ENCODE results near the gene TBCD. TPM values are rescaled to one million over a fixed set of nuclear protein-coding genes. Genes with fewer than 3 reads are reported as not detected.
A peak's percentile ranks its signal among the peaks of the same experiment; 100 is the strongest.
"Not testable (repeated sequence)": the region's sequence is repeated elsewhere in the genome, so short reads cannot be mapped to it uniquely, and the experiment has no call there.

The TBCD gene
- total RNA-seq, 1 donor from 2014 or later: 118 TPM

- TF ChIP-seq CTCF (IDR thresholded peaks at IDR 0.05; ENCODE audit: partially characterized antibody, unreplicated experiment): peak; percentile 48
- not testable (repeated sequence) for H3K27ac Mint-ChIP-seq (ENCODE audit: unreplicated experiment); DNase-seq; H3K36me3 Mint-ChIP-seq (ENCODE audit: unreplicated experiment); H3K9me3 Mint-ChIP-seq (ENCODE audit: unreplicated experiment); H3K4me3 Mint-ChIP-seq (ENCODE audit: unreplicated experiment)
- H3K4me1 Mint-ChIP-seq (ENCODE audit: low read depth, unreplicated experiment): peaks cover 17% of the 10 kb centered on the region
- peaks cover 10% of the 10 kb centered on the region for H3K27me3 Mint-ChIP-seq (ENCODE audit: unreplicated experiment)
Measured at GRCh38 chr17:82777778-82778375, 26.0 kb downstream of the TBCD start.

- no peak overlapping the region for H3K4me3 Mint-ChIP-seq (ENCODE audit: unreplicated experiment)
- no peaks in the 10 kb centered on the region for H3K36me3 Mint-ChIP-seq (ENCODE audit: unreplicated experiment)
- no peak for DNase-seq
- H3K27me3 Mint-ChIP-seq (ENCODE audit: unreplicated experiment): peaks cover 11% of the 10 kb centered on the region
- H3K4me1 Mint-ChIP-seq (ENCODE audit: low read depth, unreplicated experiment): peaks cover 20% of the 10 kb centered on the region
- H3K27ac Mint-ChIP-seq (ENCODE audit: unreplicated experiment): no peak overlapping the region
- no peak for TF ChIP-seq CTCF (IDR thresholded peaks at IDR 0.05; ENCODE audit: partially characterized antibody, unreplicated experiment)
- peaks cover 2% of the 10 kb centered on the region for H3K9me3 Mint-ChIP-seq (ENCODE audit: unreplicated experiment)
Measured at GRCh38 chr17:82779541-82779940, 27.7 kb downstream of the TBCD start.

DNA sequence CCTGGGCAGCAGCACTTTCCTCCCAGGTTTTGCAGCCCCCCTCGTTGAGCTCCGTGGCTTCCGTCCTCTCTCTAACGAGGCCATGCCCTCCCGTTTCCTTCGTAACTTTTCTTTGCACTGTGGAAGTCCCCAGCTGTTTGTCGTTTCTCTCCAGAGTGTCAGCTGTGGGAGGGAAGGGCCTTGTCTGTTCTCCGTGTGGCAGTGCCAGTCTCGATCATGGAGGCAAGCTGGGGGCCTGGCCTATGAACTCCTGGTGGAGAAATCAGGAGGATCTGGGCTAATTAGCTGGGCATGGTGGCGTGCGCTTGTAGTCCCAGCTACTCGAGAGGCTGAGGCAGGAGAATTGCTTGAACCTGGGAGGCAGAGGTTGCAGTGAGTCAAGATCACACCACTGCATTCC lies 28.3 kb downstream of the TBCD start:
- peaks cover 2% of the 10 kb centered on the region for H3K9me3 Mint-ChIP-seq (ENCODE audit: unreplicated experiment)
- no peaks in the 10 kb centered on the region for H3K36me3 Mint-ChIP-seq (ENCODE audit: unreplicated experiment)
- H3K4me1 Mint-ChIP-seq (ENCODE audit: low read depth, unreplicated experiment): peaks cover 20% of the 10 kb centered on the region
- peaks cover 11% of the 10 kb centered on the region for H3K27me3 Mint-ChIP-seq (ENCODE audit: unreplicated experiment)
- TF ChIP-seq CTCF (IDR thresholded peaks at IDR 0.05; ENCODE audit: partially characterized antibody, unreplicated experiment): no peak
- no peak for DNase-seq
- H3K4me3 Mint-ChIP-seq (ENCODE audit: unreplicated experiment): no peak overlapping the region
- no peak overlapping the region for H3K27ac Mint-ChIP-seq (ENCODE audit: unreplicated experiment)

GRCh38 chr17:82780971-82781893 lies 29.4 kb downstream of the TBCD start:
- no peak for TF ChIP-seq CTCF (IDR thresholded peaks at IDR 0.05; ENCODE audit: partially characterized antibody, unreplicated experiment)
- Mint-ChIP-seq H3K36me3 (ENCODE audit: unreplicated experiment) (no peaks in the 10 kb centered on the region), H3K4me3 (ENCODE audit: unreplicated experiment) (no peak overlapping the region), H3K27ac (ENCODE audit: unreplicated experiment) (peak overlapping the region; percentile 86), H3K9me3 (ENCODE audit: unreplicated experiment) (peaks cover 2% of the 10 kb centered on the region), H3K4me1 (ENCODE audit: low read depth, unreplicated experiment) (peaks cover 20% of the 10 kb centered on the region), H3K27me3 (ENCODE audit: unreplicated experiment) (peaks cover 11% of the 10 kb centered on the region)
- DNase-seq: peak; percentile 54

DNA sequence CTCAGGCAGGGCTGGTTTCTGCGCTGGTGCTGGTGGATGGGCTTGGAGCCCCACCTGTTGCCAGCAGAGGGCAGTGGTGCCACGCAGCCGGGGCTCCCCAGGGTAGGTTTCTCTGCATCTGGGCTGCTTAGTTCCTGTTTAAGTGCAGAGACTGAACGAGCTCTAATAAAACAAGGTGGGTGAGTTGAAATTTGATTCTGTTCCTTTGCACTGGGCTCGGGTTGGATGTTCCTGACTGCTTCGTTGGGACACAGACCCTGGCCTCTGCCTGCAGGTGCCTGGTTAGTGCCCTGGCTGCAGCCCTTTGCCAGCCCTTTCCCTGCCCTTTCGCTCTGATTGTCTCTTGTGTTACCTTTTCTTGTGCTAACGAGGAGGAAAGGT lies 30.0 kb downstream of the TBCD start:
- TF ChIP-seq CTCF (IDR thresholded peaks at IDR 0.05; ENCODE audit: partially characterized antibody, unreplicated experiment): peak; percentile 64
- Mint-ChIP-seq H3K36me3 (ENCODE audit: unreplicated experiment) (no peaks in the 10 kb centered on the region), H3K4me1 (ENCODE audit: low read depth, unreplicated experiment) (peaks cover 21% of the 10 kb centered on the region), H3K27me3 (ENCODE audit: unreplicated experiment) (peaks cover 11% of the 10 kb centered on the region), H3K9me3 (ENCODE audit: unreplicated experiment) (peaks cover 2% of the 10 kb centered on the region), H3K4me3 (ENCODE audit: unreplicated experiment) (no peak overlapping the region), H3K27ac (ENCODE audit: unreplicated experiment) (peak overlapping the region; percentile 33)
- DNase-seq: peak; percentile 87

Data from glutamatergic neuron (in vitro differentiated cells).